ENCODE data around the gene FUOM.

GRCh38 chr10:133329491-133330202 is 28.2 kb downstream of the FUOM start:
- TF ChIP-seq EZH2phosphoT487 (IDR thresholded peaks at IDR 0.05; ENCODE audit: unreplicated experiment) (no peak), ZNF462 (CRISPR knock-in tag; IDR thresholded peaks at IDR 0.05) (no peak)

All from GM23338 (cell line).